ENCODE measurements around the gene NCAN. TPM values are rescaled to one million over a fixed set of nuclear protein-coding genes. Genes with fewer than 3 reads are reported as not detected.

Gene NCAN
- total RNA-seq, 1 donor from 2014 or later = not detected

GRCh38 chr19:19204181-19204580 is 7.6 kb upstream of the NCAN start:
- POLR2A ChIA-PET = interaction anchor here (0.6 to 3.6 kb wide), 3 partner anchors 11 to 160 kb away, joined by 4 to 69 read pairs (median 9); partner anchors contain the start of genes BORCS8 and RFXANK
- Mint-ChIP-seq H3K27me3 (peaks cover 5% of the 10 kb centered on the region), H3K4me3 (peak overlapping the region; percentile 94), H3K36me3 (ENCODE audit: low read depth) (peaks cover 24% of the 10 kb centered on the region), H3K27ac (no peak overlapping the region), H3K4me1 (peaks cover 37% of the 10 kb centered on the region), H3K9me3 (peaks cover 6% of the 10 kb centered on the region)
- DNase-seq = no peak
- CTCF ChIA-PET = interaction anchor here (1.4 kb wide), 1 partner anchor 30 kb away, joined by 4 read pairs; no protein-coding TSS in a partner anchor
- no peak for ATAC-seq (ENCODE audit: low read depth)
- TF ChIP-seq CTCF (IDR thresholded peaks at IDR 0.05) = no peak
- intact Hi-C loops (cut with micrococcal nuclease) = no loop called here

GRCh38 chr19:19205416-19206410 is 6.0 kb upstream of the NCAN start:
- Mint-ChIP-seq H3K4me3 (no peak overlapping the region), H3K9me3 (peaks cover 6% of the 10 kb centered on the region), H3K4me1 (peaks cover 37% of the 10 kb centered on the region), H3K27ac (peak overlapping the region; percentile 18), H3K27me3 (peaks cover 5% of the 10 kb centered on the region), H3K36me3 (ENCODE audit: low read depth) (peaks cover 16% of the 10 kb centered on the region)
- no peak for ATAC-seq (ENCODE audit: low read depth)
- ChIA-PET CTCF (no interaction called here), POLR2A (interaction anchor here (1.3 kb wide), 1 partner anchor 14 kb away, joined by 3 read pairs; the partner anchor contains the start of genes BORCS8 and RFXANK)
- TF ChIP-seq CTCF (IDR thresholded peaks at IDR 0.05) = no peak
- intact Hi-C loops (cut with micrococcal nuclease) = no loop called here
- no peak for DNase-seq

- Mint-ChIP-seq H3K4me3 (no peak overlapping the region), H3K36me3 (ENCODE audit: low read depth) (peaks cover 11% of the 10 kb centered on the region), H3K27ac (no peak overlapping the region), H3K4me1 (peaks cover 32% of the 10 kb centered on the region), H3K27me3 (peaks cover 13% of the 10 kb centered on the region), H3K9me3 (peaks cover 6% of the 10 kb centered on the region)
- no peak for ATAC-seq (ENCODE audit: low read depth)
- DNase-seq = no peak
- no peak for TF ChIP-seq CTCF (IDR thresholded peaks at IDR 0.05)
- ChIA-PET POLR2A (interaction anchor here (1.3 kb wide), 1 partner anchor 15 kb away, joined by 3 read pairs; the partner anchor contains the start of genes BORCS8 and RFXANK), CTCF (no interaction called here)
- intact Hi-C loops (cut with micrococcal nuclease) = no loop called here
Measured at GRCh38 chr19:19206938-19207337, 4.8 kb upstream of the NCAN start.

GRCh38 chr19:19207637-19208572 is 3.9 kb upstream of the NCAN start:
- H3K4me1 Mint-ChIP-seq = peaks cover 23% of the 10 kb centered on the region
- H3K36me3 Mint-ChIP-seq (ENCODE audit: low read depth) = peaks cover 4% of the 10 kb centered on the region
- ChIA-PET POLR2A (interaction anchor here (0.6 kb wide), 1 partner anchor 219 kb away, joined by 3 read pairs; no protein-coding TSS in a partner anchor), CTCF (no interaction called here)
- DNase-seq = no peak
- H3K27me3 Mint-ChIP-seq = peaks cover 21% of the 10 kb centered on the region
- H3K27ac Mint-ChIP-seq = no peak overlapping the region
- intact Hi-C loops (cut with micrococcal nuclease) = no loop called here
- peaks cover 6% of the 10 kb centered on the region for H3K9me3 Mint-ChIP-seq
- ATAC-seq (ENCODE audit: low read depth) = no peak
- H3K4me3 Mint-ChIP-seq = peak overlapping the region; percentile 11
- TF ChIP-seq CTCF (IDR thresholded peaks at IDR 0.05) = no peak
